ENCODE results near the gene RFNG. TPM values are rescaled to one million over a fixed set of nuclear protein-coding genes. Genes with fewer than 3 reads are reported as not detected.

RFNG gene
- polyA plus RNA-seq, 1 experiment = 23.7 TPM

- POLR2A ChIA-PET = interaction anchor here (0.7 to 1.4 kb wide), 3 partner anchors 15 to 69 kb away, joined by 4 to 19 read pairs (median 5); partner anchors contain the start of gene DCXR
- H3K4me3 ChIP-seq (ENCODE audit: low read depth, low read length) = peak within 1 kb of the TSS; percentile 87
- CTCF ChIA-PET = interaction anchor here (1.8 to 11.6 kb wide), 9 partner anchors 7 to 131 kb away, joined by 5 to 218 read pairs (median 13); partner anchors contain the start of genes DCXR, MYADML2, NOTUM and RAC3
Measured at GRCh38 chr17:82022981-82023446, 28.6 kb downstream of the RFNG start, which contains the start of gene LRRC45. LRRC45 (plus strand) TSS chr17:82023305; CDS start chr17:82023644, 339 bp downstream.

GRCh38 chr17:82022310-82022980 is 29.2 kb downstream of the RFNG start, which contains the start of gene CENPX:
CENPX (minus strand) TSS chr17:82022878; CDS start chr17:82022861, 17 bp downstream.
- Histone ChIP-seq H3K4me3 (ENCODE audit: low read depth, low read length) (peak within 1 kb of the TSS; percentile 87), H3K27me3 (ENCODE audit: control insufficient read depth, insufficient read depth, low read length) (no peaks in the 10 kb centered on the region), H3K36me3 (ENCODE audit: control insufficient read depth, insufficient read depth, low read length) (peaks cover 12% of the 10 kb centered on the region; the same call in 1 of the 2 replicates)
- ChIA-PET CTCF (interaction anchor here (0.7 to 11.6 kb wide), 13 partner anchors 8 to 200 kb away, joined by 3 to 218 read pairs (median 12); partner anchors contain the start of genes DCXR, MYADML2, NOTUM and RAC3), POLR2A (interaction anchor here (0.7 to 1.4 kb wide), 3 partner anchors 14 to 68 kb away, joined by 4 to 19 read pairs (median 5); partner anchors contain the start of gene DCXR)
- DNase-seq (ENCODE audit: low read depth) = no peak
- no peak for TF ChIP-seq CTCF (IDR thresholded peaks at IDR 0.05; ENCODE audit: insufficient read depth, low read depth, low read length)

More at GRCh38 chr17:82022981-82023446, 28.6 kb downstream of the RFNG start, which contains the start of gene LRRC45:
- no peak for TF ChIP-seq CTCF (IDR thresholded peaks at IDR 0.05; ENCODE audit: insufficient read depth, low read depth, low read length)
- peak; percentile 96 for DNase-seq (ENCODE audit: low read depth)
- H3K27me3 ChIP-seq (ENCODE audit: control insufficient read depth, insufficient read depth, low read length) = no peaks in the 10 kb centered on the region
- H3K36me3 ChIP-seq (ENCODE audit: control insufficient read depth, insufficient read depth, low read length) = peaks cover 12% of the 10 kb centered on the region

- H3K36me3 ChIP-seq (ENCODE audit: control insufficient read depth, insufficient read depth, low read length) = peaks cover 11% of the 10 kb centered on the region; the same call in 1 of the 2 replicates
- no peak for TF ChIP-seq CTCF (IDR thresholded peaks at IDR 0.05; ENCODE audit: insufficient read depth, low read depth, low read length)
- no peak for DNase-seq (ENCODE audit: low read depth)
- H3K27me3 ChIP-seq (ENCODE audit: control insufficient read depth, insufficient read depth, low read length) = no peaks in the 10 kb centered on the region
- H3K4me3 ChIP-seq (ENCODE audit: low read depth, low read length) = peak overlapping the region; percentile 87
- ChIA-PET CTCF (interaction anchor here (0.7 to 11.6 kb wide), 17 partner anchors 8 to 287 kb away, joined by 3 to 218 read pairs (median 7); partner anchors contain the start of genes DCXR, MYADML2, NOTUM and RAC3), POLR2A (no interaction called here)
Measured at GRCh38 chr17:82021900-82022309, 29.7 kb downstream of the RFNG start.

GRCh38 chr17:82021107-82021899 is 30.3 kb downstream of the RFNG start:
- CTCF ChIA-PET = interaction anchor here (0.6 to 11.6 kb wide), 23 partner anchors 9 to 286 kb away, joined by 3 to 218 read pairs (median 6); partner anchors contain the start of genes ASPSCR1, DCXR, MAFG and MYADML2
- H3K27me3 ChIP-seq (ENCODE audit: control insufficient read depth, insufficient read depth, low read length) = no peaks in the 10 kb centered on the region
- DNase-seq (ENCODE audit: low read depth) = no peak
- H3K4me3 ChIP-seq (ENCODE audit: low read depth, low read length) = no peak overlapping the region; the same call in 1 of the 2 replicates
- TF ChIP-seq CTCF (IDR thresholded peaks at IDR 0.05; ENCODE audit: insufficient read depth, low read depth, low read length) = peak; percentile 87
- peaks cover 10% of the 10 kb centered on the region; the same call in 1 of the 2 replicates for H3K36me3 ChIP-seq (ENCODE audit: control insufficient read depth, insufficient read depth, low read length)
- POLR2A ChIA-PET = no interaction called here

All from BJ (cell line).